NCI-H345 treated with DMSO at 0.1 percent for 48 hours (cell line): ENCODE results near the gene RACK1.

Experiments
- DNase-seq: peaks from one replicate; lab custom pipeline; 2025; ENCODE audit not compliant: unreplicated experiment; lab: John Stamatoyannopoulos, UW

RACK1 gene

DNA sequence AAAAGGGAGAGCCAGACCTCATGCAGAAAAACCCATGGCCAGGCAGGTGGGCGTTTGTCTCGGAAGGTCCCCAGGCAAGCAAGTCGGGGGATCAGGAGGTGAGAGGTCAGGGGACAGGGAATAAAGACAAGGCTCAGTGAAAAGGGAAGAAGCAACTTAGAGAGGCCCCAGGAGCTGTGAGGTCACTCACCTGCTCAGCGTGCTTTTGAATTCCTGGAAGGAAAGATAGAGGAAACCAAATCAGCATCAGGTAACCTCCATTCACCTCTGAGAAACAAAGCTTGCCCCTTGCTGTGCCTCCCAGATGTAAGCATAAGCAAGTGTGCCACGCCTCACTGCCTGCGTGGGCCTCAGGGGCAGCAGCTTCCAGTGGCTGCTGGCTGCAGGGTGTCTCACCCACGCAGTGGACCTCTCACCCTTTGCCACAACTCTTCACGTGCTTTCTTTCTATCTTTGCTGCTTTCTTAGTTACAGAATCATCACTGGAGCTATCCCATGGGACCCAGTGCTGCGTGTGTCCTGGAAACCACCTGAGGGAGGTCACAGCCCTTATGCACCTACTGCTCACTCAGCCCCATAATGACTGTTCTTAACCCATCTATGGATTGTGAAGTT, 44.7 kb downstream of the RACK1 start:
- no peak for DNase-seq

- DNase-seq = no peak
Measured at GRCh38 chr5:181198106-181198685, 45.5 kb downstream of the RACK1 start.

- DNase-seq = no peak
Measured at GRCh38 chr5:181197326-181197951, 46.3 kb downstream of the RACK1 start.

DNA sequence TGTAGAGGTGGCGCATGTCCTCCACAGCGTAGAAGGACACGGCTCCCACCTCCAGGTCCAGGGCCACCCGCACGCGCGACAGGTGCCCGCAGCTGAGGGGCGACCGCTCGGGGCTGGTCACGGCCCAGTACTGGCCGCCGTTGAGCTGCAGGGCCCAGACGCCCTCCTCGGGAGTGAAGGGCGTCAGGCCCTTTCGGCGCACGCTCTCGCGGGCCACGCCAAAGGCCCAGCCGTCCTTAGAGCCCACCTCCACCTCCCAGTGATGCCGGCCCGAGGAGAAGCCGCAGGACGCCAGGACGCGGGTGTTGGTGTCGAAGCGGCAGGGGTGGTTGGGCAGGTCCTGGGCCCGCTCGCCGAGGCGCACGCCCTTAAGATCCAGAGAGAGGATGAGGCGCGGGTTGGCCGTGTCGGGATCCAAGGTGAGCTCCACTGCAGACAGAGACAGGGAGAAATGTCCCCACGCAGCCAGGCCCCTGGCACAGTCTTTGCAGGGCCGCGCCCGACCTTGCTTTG, 48.4 kb downstream of the RACK1 start:
- no peak for DNase-seq

DNA sequence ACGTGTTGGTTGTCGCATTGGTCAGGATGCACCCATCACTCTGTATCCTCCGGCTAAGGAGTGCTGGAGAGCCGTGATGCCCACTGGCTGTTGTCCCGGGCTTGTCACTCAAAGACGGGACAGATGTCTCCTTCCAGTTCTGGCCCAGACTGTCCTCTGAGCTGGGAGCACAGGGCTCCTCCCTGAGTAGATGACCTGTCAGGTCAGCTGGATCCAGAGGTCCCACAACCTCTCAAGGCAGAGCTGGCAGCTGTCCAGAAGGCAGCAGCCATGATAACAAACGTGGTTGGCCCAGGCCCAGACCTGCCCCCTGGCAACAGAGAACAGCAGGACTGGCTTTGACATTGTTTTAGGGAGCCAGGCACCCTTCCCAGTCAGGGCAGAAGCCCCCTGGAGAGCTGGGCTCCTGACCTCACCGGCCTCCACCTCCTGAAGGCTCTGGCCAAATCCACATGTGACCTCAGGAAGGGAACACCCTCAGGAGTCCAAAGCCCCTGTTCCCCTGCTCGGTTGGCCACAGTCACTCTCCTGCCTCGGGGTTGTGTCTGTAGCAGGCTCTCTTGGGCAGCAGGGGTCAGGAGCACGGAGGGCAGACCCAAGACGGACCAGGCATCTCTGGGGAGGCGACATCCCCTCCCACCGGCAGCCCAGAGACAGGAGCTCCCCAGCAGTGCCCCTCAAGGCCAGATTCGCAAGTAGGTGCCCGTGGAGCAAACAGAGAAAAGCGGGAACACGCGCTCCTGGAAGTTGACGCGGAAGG, 49.0 kb downstream of the RACK1 start:
- DNase-seq = no peak

- no peak for DNase-seq
Measured at GRCh38 chr5:181193656-181194055, 50.0 kb downstream of the RACK1 start.

- no peak for DNase-seq
Measured at GRCh38 chr5:181192337-181193046, 51.2 kb downstream of the RACK1 start.

DNA sequence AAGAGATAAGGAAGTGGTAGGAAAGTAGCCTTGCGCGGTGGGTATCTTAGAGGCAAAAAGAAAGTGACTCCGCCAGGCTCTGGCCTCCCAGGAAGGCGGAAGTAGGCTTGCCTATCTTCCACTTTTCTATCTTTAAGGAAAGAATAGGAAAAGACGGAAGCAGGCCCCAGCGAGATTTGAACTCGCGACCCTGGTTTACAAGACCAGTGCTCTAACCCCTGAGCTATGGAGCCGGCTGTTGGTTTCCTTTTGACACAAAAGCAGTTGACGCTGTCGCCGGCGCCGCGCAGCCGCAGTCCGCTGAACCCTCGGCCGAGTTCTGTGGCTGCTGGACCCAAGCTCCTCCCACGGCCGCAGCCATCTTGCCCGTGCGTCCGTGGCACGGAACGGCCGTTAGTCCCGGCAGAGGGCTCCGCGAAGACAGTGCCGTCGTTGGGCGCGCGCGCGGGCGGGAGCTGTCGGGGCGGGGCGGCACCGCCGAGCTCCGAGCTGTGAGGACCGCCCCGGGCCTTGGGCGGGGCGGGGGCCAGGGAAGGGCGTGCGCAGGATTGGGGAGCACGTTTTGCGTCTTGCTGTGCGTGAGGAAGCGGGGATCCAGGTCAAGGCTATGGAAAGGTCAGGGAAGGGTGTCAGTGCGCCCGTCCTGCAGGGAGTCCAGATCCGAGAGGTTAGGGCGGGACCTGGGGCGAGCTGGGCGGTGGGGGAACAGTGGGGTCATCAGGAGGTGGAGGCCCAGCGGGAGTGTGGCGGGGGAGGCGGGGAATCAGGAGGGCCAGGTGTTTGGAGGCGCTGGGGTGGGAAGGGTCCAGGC, 52.0 kb downstream of the RACK1 start:
- DNase-seq = no peak

GRCh38 chr5:181190711-181191525, 52.8 kb downstream of the RACK1 start:
- no peak for DNase-seq

DNA sequence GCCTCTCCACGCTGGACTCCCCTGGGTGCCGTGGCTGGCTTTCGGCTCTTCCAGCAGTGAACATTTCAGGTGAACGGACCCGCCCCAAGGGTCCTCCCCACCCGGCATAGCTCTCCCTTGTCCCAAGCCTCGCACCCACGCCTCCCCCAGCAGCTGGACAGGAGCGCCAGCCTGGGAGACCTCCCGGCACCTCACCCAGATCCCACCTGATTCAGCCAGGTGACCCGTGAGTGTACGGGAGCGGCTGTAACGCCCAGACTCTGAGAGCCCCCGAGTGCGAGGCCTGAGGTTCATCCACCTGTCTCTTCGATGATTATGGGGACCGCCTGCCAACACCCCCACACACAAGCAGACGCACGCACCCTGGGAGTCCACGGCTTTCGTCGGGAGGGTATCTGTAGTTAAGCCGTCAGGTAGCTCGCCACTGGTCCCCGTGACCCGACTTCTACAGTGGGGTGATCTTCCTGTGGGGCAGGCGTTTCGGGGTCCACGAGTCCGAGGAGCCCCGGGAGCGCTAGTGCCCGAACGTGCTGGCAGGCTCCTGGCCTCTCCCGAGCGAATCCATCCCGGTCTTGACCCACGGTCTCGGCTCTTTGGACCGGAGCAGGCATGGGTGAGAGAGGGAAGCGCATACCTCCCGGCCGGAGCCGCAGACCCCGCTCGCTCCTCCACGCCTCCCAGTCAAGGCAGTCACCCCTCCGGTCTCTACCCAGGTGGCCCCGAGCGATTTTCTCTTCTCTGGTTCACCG, 53.6 kb downstream of the RACK1 start:
- no peak for DNase-seq

GRCh38 chr5:181189363-181189961, 54.2 kb downstream of the RACK1 start:
- DNase-seq = no peak

DNA sequence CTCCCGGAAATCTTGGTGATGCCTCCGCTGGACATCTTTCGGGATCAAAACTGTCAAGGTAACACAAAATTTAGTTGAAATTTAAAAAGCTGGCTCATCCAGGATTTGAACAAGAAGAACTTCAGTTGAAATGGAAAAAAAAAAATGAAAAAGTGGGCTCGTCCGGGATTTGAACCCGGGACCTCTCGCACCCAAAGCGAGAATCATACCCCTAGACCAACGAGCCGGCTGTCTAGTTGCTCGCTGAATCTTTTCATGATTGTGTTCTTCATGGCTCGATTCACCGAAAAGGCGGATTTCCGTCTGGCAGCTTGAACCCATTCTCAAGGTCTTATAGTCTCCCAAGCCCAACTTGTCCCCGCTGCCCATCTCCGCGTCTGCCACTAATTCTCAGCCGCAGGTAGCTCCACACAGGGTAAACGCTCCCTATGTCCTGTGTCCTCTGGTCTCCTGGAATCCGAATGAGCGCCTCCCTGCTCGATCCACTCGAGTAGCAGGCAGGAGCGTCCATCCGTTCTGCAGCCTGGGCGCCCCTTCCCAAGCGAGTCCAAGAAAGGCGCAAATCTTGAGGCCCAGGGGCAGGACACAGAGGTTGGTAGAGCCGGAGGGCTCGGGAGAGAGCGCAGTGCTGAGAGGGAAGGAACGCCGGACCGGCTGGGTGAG, 54.9 kb downstream of the RACK1 start:
- no peak for DNase-seq

- DNase-seq = no peak
Measured at GRCh38 chr5:181187500-181188213, 56.0 kb downstream of the RACK1 start.

GRCh38 chr5:181186986-181187499, 56.7 kb downstream of the RACK1 start:
- no peak for DNase-seq
